ENCODE data around the gene ADAM12.

DNA sequence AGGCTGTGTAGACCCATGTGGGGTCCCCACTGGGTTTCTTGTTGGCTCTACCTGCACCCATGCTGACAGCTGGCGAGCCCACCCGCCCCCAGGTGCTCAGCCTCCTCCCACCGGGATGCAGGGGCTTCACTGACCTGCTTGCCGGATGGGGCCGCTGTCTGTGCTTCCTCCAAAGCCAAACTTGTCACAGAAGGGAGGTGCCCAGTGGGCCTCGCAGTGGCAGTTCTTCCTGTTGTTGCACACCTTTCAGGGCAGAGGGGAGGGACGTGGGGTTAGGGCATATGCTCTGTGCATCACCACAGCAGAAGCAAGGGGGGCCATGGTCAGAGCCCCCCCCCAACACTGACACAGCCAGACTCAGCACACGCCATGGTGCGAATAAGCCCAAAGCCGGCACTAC, 345.4 kb downstream of the ADAM12 start:
- TF ChIP-seq, protein P1, sequence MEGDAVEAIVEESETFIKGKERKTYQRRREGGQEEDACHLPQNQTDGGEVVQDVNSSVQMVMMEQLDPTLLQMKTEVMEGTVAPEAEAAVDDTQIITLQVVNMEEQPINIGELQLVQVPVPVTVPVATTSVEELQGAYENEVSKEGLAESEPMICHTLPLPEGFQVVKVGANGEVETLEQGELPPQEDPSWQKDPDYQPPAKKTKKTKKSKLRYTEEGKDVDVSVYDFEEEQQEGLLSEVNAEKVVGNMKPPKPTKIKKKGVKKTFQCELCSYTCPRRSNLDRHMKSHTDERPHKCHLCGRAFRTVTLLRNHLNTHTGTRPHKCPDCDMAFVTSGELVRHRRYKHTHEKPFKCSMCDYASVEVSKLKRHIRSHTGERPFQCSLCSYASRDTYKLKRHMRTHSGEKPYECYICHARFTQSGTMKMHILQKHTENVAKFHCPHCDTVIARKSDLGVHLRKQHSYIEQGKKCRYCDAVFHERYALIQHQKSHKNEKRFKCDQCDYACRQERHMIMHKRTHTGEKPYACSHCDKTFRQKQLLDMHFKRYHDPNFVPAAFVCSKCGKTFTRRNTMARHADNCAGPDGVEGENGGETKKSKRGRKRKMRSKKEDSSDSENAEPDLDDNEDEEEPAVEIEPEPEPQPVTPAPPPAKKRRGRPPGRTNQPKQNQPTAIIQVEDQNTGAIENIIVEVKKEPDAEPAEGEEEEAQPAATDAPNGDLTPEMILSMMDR (IDR thresholded peaks at IDR 0.05): no peak
- no peak for TF ChIP-seq EP300 (IDR thresholded peaks at IDR 0.05)
